Mammary epithelial cell (primary cell): Measurements from ENCODE around the gene ADGRG1.

Experiments
- CTCF ChIP-seq, 2 donors: IDR thresholded peaks in 1 of 2; conservative IDR thresholded peaks in 1 of 2; 2 replicates each; pipeline ENCODE4 v1.5.1; 2011 to 2012; ENCODE audit warnings: inconsistent platforms in 2 of 2, low read length in 2 of 2, mild to moderate bottlenecking in 2 of 2, control low read depth in 1 of 2, low read depth in 1 of 2; ENCODE audit not compliant: insufficient read depth in 1 of 2; ENCODE audit errors: extremely low read depth in 1 of 2
- EZH2 ChIP-seq: IDR thresholded peaks from 2 replicates; pipeline ENCODE4 v1.6.1; 2012; ENCODE audit warnings: low read length, inconsistent platforms, borderline replicate concordance

GRCh38 chr16:57629516-57630406 lies 1.3 kb downstream of the ADGRG1 start:
- TF ChIP-seq CTCF (conservative IDR thresholded peaks at IDR 0.05 in 1 of 2, IDR thresholded peaks at IDR 0.05 in 1 of 2; ENCODE audit: extremely low read depth in 1 of 2, insufficient read depth in 1 of 2, low read depth in 1 of 2, low read length in 2 of 2) (no peak), EZH2 (no peak)
